HL-60 (cell line): Measurements from ENCODE around the gene POLR3E.

Experiments used
- DNase-seq, 2 experiments: peaks; one replicate each; pipeline ENCODE4 v3.0.0-alpha.2; 2010 to 2020; ENCODE audit warnings: low read depth in 1 of 2, low spot score in 1 of 2
- H3K27ac ChIP-seq: fragments of 250-450 bp; sonication (Bioruptor Pico); replicated peaks from 2 replicates; pipeline ENCODE4 v1.5.1; 2020; ENCODE audit warnings: mild to moderate bottlenecking, moderate library complexity
- H3K27me3 ChIP-seq: fragments of 250-450 bp; sonication (Bioruptor Pico); 2 replicates; pipeline ENCODE4 v1.5.1; 2021; ENCODE audit warnings: mild to moderate bottlenecking, moderate library complexity; ENCODE audit not compliant: insufficient read depth, poor library complexity, severe bottlenecking
- H3K4me3 ChIP-seq: replicated peaks from 2 replicates; pipeline ENCODE4 v1.5.1; 2011; ENCODE audit warnings: mild to moderate bottlenecking, control low read depth, low read length; ENCODE audit not compliant: insufficient read depth
- CTCF ChIP-seq: IDR thresholded peaks from one replicate; pipeline ENCODE4 v1.5.1; 2011; ENCODE audit warnings: low read length, control low read depth, inconsistent platforms; ENCODE audit not compliant: insufficient read depth
- GABPA ChIP-seq: IDR thresholded peaks from 2 replicates; pipeline ENCODE4 v1.6.1; 2012; ENCODE audit warnings: low read depth
- POLR2AphosphoS5 ChIP-seq: IDR thresholded peaks from 2 replicates; pipeline ENCODE4 v1.6.1; 2012; ENCODE audit warnings: low read depth
- REST ChIP-seq: IDR thresholded peaks from 2 replicates; pipeline ENCODE4 v1.6.1; 2012; ENCODE audit warnings: low read depth; ENCODE audit not compliant: insufficient replicate concordance
- SPI1 ChIP-seq: IDR thresholded peaks from 2 replicates; pipeline ENCODE4 v1.6.1; 2012; ENCODE audit warnings: low read depth, mild to moderate bottlenecking, borderline replicate concordance

Gene POLR3E

GRCh38 chr16:22314661-22315626 lies 17.7 kb downstream of the POLR3E start:
- H3K27me3 ChIP-seq, result no peaks in the 10 kb centered on the region
- TF ChIP-seq SPI1 (no peak), GABPA (no peak)
- H3K27ac ChIP-seq, result no peak overlapping the region
- H3K4me3 ChIP-seq, result no peak overlapping the region
- no peak for DNase-seq

- TF ChIP-seq CTCF, result no peak
- H3K27me3 ChIP-seq, result no peaks in the 10 kb centered on the region
- no peak overlapping the region for H3K27ac ChIP-seq
- no peak overlapping the region for H3K4me3 ChIP-seq
- DNase-seq, result no peak
Observed at GRCh38 chr16:22315979-22316378, 18.8 kb downstream of the POLR3E start.

GRCh38 chr16:22316411-22316811 lies 19.2 kb downstream of the POLR3E start:
- DNase-seq, result no peak
- H3K4me3 ChIP-seq, result no peak overlapping the region
- H3K27me3 ChIP-seq, result no peaks in the 10 kb centered on the region
- TF ChIP-seq POLR2AphosphoS5 (no peak), CTCF (no peak), REST (no peak), GABPA (no peak), SPI1 (no peak)
- no peak overlapping the region for H3K27ac ChIP-seq

- TF ChIP-seq GABPA (no peak), SPI1 (no peak), REST (no peak), CTCF (no peak), POLR2AphosphoS5 (no peak)
- no peak for DNase-seq
- Histone ChIP-seq H3K27ac (no peak overlapping the region), H3K27me3 (no peaks in the 10 kb centered on the region), H3K4me3 (no peak overlapping the region)
Observed at GRCh38 chr16:22317001-22317530, 19.9 kb downstream of the POLR3E start.
